Right kidney (tissue), 1 donor: ENCODE results near the gene PDIK1L.
A peak's percentile ranks its signal among the peaks of the same experiment; 100 is the strongest.

Experiments
- DNase-seq: peaks from one replicate; pipeline ENCODE4 v3.0.0-alpha.2; 2016

PDIK1L gene

GRCh38 chr1:26154750-26155149 is 43.1 kb downstream of the PDIK1L start:
- no peak for DNase-seq

DNA sequence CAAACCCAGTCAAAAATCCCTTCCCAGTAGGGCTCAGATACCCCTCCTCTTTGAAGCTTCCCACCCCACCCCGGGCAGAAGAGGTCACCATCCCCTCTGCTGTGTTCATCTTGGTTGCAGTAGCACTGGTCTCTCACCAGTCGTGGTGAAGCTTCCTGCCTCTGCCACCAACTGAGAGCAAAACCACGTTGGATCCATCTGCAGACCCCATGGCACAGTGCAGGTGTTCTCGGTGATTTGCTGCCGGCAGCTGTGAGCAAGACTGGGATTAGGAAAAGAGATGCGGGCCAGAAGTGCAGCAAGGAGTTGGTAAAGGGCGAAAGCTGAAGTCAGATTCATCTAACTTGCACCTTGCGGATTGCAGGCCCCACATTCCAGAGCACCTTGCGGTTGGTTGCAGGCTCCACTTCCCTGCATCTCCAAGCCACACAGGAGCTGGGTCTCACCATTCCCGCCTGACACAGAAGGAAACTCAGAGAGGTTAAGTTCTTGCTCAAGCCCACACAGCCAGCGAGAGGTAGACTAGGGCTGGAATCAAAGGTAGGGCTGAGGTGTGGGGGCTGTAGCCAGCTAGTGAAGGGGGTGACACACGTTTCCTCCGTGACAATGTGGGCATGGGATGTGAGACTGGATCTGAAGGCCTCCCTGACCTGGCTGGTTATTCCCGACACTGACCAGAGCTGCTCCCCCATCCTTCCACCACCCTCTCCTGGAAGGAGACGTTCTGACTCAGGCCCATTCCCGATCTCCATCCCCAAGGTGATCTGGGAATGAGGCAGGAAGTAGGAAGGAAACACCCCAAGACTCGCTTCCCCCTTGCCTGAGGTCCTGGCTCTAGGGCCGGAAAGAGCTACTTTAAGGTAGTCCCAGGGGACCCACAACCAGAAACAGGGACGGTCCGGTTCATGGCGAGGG is 44.0 kb downstream of the PDIK1L start:
- DNase-seq = no peak

DNA sequence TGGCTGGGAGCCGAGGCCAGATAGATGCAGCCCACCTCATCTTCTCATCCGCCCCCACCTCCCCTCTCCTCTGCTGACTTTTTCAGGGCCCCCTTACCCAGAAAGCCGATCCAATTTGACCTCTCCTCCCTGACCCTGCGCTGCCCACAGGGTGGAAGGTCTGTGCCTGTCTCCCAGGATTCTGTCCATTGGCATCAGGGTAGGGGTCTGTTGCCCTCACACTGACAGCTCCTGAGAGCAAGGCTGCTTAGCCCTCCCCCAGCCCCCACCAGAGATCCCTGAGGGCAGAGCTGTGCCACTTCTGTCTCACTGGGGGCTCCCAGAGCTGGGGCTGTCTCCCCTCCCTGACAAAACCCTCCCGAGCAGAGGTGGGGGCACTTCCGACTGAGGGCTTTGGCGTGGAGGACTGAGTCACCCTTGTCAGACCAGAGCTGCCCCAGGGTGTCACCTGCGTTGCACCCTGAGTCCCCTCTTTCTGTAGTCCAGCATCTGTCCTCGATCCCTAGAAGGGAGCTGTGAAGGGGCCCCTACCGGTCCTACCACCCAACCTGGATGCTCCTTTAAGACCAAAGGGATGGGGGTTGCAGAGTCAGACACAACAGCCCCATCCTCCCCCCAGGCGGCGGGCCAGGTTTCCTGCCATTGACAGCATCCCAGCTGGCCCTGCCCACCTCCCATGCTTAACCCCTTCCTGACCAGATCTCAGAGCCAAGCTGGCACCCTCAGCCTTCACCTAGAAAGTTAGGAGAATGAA is 44.8 kb downstream of the PDIK1L start:
- DNase-seq = no peak

DNA sequence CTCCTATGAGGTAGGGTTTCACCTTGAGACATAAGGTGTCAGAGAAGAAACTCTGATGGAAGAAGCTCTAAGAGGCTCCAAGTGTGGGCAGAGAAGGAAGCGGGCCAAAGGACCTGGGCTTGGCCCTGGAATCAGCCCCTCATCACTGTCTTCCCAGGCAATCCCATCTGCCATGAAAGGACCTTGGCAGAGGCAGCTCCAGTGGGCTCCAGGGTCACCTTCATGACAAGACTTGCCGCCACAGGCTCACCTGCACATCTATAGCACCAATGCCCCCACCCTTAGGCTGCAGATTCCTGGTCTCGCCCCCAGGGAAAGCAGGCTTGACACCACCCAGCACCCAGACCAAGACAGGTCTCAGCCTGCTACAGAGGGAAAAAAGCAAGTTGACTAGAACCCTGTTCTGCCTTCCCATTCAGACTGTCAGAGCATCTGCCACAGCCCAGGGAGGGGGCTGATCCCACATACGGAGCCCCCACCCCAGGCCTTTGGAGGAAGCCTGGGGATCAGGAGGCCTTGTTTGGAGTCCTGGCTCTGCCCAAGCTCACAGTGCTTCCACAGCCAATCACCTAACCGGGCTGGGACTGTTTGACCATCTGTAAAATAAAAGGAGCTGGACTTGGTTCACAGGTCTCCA is 46.8 kb downstream of the PDIK1L start:
- DNase-seq = no peak

DNA sequence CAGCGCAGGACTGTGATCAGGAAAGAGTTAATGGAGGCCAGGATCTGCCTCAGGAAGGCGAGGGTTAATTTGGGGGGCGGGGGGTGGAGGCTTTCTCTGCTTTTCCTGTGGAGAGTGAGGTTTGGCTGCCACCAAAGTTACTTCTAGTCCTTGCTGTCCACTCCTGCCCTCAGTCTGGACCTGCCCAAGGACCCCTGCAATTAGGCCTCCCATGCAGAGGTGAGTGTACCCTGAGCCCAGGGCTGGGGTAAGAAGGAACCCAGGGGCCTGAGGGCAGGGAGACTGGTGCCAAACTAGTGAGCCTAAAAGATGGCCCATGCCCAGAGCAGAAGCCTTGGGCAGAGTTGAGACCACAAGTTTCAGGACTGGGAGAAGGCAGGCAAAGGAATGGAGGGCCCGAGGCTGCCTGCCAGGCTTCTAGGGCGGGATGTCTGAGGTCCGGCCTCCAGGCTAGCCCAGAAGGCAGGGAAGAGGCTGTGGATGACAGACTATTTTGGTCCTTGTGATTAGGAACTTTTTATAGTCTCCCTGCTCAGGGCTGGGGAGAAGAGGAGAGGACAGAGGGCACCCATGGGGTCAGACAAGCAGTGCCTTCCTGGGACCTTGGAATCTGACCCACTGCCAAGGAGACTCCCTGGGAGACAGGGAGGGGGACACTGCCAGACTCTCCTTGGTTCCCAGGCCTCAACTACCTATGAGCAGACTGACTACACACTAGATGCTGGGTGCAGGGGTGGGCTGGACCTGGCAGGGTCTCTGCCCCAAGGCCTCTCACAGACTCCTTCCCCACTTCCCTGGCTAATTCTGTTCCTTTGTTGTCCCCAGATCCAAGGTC is 47.5 kb downstream of the PDIK1L start, which contains the start of gene FAM110D:
Gene FAM110D, plus strand, starts transcription at position 172 of the 835 bp plus-strand sequence. CDS start 2,213 bp downstream, outside the sequence.
- DNase-seq = no peak

- no peak for DNase-seq
Measured at GRCh38 chr1:26159743-26160039, 48.1 kb downstream of the PDIK1L start.

DNA sequence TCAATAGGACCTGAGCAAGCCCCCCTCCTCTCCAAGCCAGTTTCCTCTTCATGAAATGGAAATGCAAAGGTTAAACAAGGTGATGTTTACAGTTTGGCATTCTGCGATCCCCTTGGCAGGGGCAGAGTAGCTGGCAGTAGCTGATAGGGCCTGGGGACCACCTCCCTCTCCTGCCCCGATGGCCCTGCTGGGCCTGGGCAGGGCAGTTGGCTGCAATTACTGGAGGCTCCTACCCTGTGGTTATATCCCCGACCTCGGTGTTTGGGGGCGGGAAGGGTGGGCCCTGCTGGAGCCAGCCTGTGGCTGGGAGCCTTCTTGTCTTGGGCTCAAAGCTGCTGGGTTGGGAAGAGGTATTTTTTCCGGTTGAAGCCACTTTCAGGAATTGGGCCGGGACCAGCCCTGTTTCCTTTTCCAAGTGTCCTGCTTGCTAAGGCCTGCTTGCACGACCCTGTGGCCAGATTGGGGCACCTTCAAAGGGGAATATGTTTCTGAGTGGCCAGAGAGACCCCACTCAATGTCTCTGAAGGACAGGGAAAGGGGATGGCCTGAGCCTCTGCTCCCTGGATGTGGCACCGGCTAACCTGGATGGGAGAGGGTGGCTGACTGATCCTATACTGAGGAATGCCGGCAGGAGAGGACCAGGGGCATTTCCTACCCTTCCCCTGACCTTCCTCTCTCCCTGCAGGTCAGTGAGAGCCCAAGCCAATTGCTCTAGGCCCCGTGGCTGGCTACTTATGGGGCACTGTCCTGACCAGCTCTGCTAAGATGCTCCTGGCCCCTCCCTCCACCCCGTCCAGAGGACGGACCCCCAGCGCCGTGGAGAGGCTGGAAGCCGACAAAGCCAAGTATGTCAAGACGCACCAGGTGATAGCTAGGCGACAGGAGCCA is 49.1 kb downstream of the PDIK1L start:
- DNase-seq = no peak

GRCh38 chr1:26161415-26162219 is 50.0 kb downstream of the PDIK1L start:
- peak; percentile 92 for DNase-seq

- no peak for DNase-seq
Measured at GRCh38 chr1:26162220-26162709, 50.6 kb downstream of the PDIK1L start.

- DNase-seq = no peak
Measured at GRCh38 chr1:26163684-26164035, 52.0 kb downstream of the PDIK1L start.

- DNase-seq = peak; percentile 78
Measured at GRCh38 chr1:26164036-26164860, 52.6 kb downstream of the PDIK1L start.

DNA sequence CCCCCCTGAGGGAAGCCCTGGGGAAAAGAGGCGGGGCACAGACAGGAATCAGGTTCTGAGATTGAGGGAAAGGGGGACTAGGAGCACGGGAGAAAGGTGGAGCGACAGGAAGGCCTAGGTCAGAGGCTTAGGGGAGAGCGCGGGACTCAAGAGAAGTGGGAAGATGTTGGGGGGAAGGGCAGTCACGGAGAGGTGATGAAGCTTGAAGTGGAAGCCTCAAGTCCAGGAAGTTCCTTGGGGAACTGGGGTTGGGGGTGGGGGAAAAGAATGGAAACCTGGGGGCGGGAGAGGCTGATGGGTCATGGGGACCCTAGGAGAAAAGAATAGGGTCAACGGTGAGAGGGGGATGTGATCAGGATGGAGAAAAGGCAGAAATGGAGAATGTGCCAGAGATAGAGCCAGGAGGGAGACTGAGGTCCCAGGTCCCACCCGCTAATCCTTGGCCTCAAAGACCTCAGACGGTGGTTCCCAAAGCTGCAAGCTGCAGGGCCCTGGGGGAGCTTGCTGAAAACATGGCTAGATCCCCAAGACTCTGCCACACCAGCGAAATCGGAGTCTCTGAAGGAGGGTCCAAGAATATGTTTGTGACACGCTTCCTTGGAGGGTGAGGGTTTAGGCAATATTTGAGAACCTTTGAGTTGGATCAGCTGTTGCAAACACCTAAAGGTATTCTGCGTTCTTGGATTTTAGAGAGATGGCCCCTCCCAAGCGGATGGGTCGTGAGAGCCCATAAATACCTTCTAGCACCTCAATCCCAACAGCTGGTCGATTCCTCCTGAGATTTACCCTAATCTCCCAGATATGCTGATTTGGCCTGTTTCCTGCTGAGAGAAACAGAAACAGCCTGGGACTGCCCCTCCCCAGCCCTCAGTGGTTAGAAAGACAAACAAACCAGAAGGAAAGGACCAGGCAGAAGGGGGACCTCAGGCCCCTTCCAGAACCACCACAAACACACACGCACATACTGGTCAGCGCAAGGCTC is 53.5 kb downstream of the PDIK1L start:
- DNase-seq = no peak

DNA sequence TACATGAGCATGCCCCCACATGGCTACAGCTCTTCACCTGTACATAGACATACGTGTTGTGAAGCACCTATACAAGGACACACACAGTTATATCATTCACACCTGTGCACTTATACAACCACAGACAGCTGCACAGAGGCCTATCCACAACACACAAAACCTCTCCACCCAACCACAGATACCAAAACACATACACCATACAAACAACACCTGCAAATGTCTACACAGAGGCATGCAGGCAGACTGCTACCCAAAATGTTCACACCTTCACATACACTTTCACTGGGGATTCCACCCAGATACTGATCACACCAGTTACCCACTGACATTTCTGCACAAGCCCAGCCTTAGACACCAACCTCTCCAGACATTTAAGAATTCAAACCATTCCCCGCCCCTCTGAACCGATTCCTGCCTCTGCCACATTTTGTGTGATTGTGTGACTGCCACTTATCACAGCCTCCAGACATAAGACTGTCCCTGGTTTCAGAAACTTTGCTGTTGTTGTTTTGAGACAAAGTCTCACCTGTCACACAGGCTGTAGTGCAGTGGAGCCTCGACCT is 55.2 kb downstream of the PDIK1L start:
- no peak for DNase-seq

GRCh38 chr1:26168410-26169197 is 57.0 kb downstream of the PDIK1L start, which contains the start of gene C1orf232:
TSS of gene C1orf232 (minus strand) at chr1:26168963. CDS start at chr1:26168499, 464 bp downstream.
- peak; percentile 44 for DNase-seq

- peak; percentile 33 for DNase-seq
Measured at GRCh38 chr1:26169198-26169554, 57.6 kb downstream of the PDIK1L start.

- DNase-seq = peak; percentile 90
Measured at GRCh38 chr1:26169669-26170471, 58.2 kb downstream of the PDIK1L start, which contains the start of gene ZNF593. TSS of gene ZNF593 (plus strand) at chr1:26169908. CDS start at chr1:26169984, 76 bp downstream.
